ENCODE measurements around the gene RGS9. TPM values are rescaled to one million over a fixed set of nuclear protein-coding genes. Genes with fewer than 3 reads are reported as not detected.

Gene RGS9
- total RNA-seq, 1 donor from 2014 or later: 8.7 TPM

- Histone ChIP-seq H3K27ac (no peak overlapping the region), H3K4me3 (no peak overlapping the region), H3K27me3 (no peaks in the 10 kb centered on the region), H3K36me3 (no peaks in the 10 kb centered on the region), H3K9me3 (no peaks in the 10 kb centered on the region), H3K4me1 (no peaks in the 10 kb centered on the region)
- no peak for ATAC-seq
- TF ChIP-seq CTCF (IDR thresholded peaks at IDR 0.05): no peak
- no peak for DNase-seq
- intact Hi-C loops (cut with DNase I): no loop called here
These were observed 17.8 kb downstream of the RGS9 start for GRCh38 chr17:65154770-65155589.

- H3K27ac ChIP-seq: no peak overlapping the region
- no peaks in the 10 kb centered on the region for H3K36me3 ChIP-seq
- H3K4me1 ChIP-seq: no peaks in the 10 kb centered on the region
- no peaks in the 10 kb centered on the region for H3K9me3 ChIP-seq
- intact Hi-C loops (cut with DNase I): no loop called here
- H3K4me3 ChIP-seq: no peak overlapping the region
- ATAC-seq (no peak), DNase-seq (no peak)
- TF ChIP-seq CTCF (IDR thresholded peaks at IDR 0.05): no peak
- no peaks in the 10 kb centered on the region for H3K27me3 ChIP-seq
These were observed 18.5 kb downstream of the RGS9 start for GRCh38 chr17:65155622-65156021.

- DNase-seq (no peak), ATAC-seq (no peak)
- Histone ChIP-seq H3K36me3 (no peaks in the 10 kb centered on the region), H3K4me1 (no peaks in the 10 kb centered on the region), H3K9me3 (no peaks in the 10 kb centered on the region), H3K4me3 (no peak overlapping the region), H3K27me3 (no peaks in the 10 kb centered on the region), H3K27ac (no peak overlapping the region)
- TF ChIP-seq CTCF (IDR thresholded peaks at IDR 0.05): no peak
- intact Hi-C loops (cut with DNase I): no loop called here
These were observed 19.1 kb downstream of the RGS9 start for GRCh38 chr17:65156185-65156834.

GRCh38 chr17:65156835-65157565 is 19.8 kb downstream of the RGS9 start:
- DNase-seq (no peak), ATAC-seq (no peak)
- Histone ChIP-seq H3K4me1 (no peaks in the 10 kb centered on the region), H3K9me3 (no peaks in the 10 kb centered on the region), H3K27me3 (no peaks in the 10 kb centered on the region), H3K4me3 (no peak overlapping the region), H3K36me3 (no peaks in the 10 kb centered on the region), H3K27ac (no peak overlapping the region)
- intact Hi-C loops (cut with DNase I): no loop called here
- no peak for TF ChIP-seq CTCF (IDR thresholded peaks at IDR 0.05)

GRCh38 chr17:65158041-65158440 is 20.9 kb downstream of the RGS9 start:
- no peak for TF ChIP-seq CTCF (IDR thresholded peaks at IDR 0.05)
- intact Hi-C loops (cut with DNase I): no loop called here

More at GRCh38 chr17:65158041-65158440, 20.9 kb downstream of the RGS9 start:
- Histone ChIP-seq H3K36me3 (no peaks in the 10 kb centered on the region), H3K9me3 (no peaks in the 10 kb centered on the region), H3K4me1 (no peaks in the 10 kb centered on the region), H3K4me3 (no peak overlapping the region), H3K27ac (no peak overlapping the region), H3K27me3 (no peaks in the 10 kb centered on the region)
- no peak for ATAC-seq
- no peak for DNase-seq
